Uterus (tissue), 4 donors: Measurements from ENCODE around the gene PVR. TPM values are rescaled to one million over a fixed set of nuclear protein-coding genes. Genes with fewer than 3 reads are reported as not detected.

ENCODE experiments used
- DNase-seq, 2 donors: peaks; one replicate each; pipeline ENCODE4 v3.0.0-alpha.2; 2019 to 2020
- H3K27ac ChIP-seq, 2 donors: fragments of 200-600 bp; sonication (generic); 1 replicate in 1 of 2; 2 replicates in 1 of 2; pipeline ENCODE4 v1.5.1; 2016 to 2018
- H3K27me3 ChIP-seq, 2 donors: fragments of 200-600 bp; sonication (generic); one replicate each; pipeline ENCODE4 v1.5.1; 2018 to 2019; ENCODE audit warnings: control low read depth in 1 of 2
- H3K36me3 ChIP-seq, 2 donors: fragments of 200-600 bp; sonication (generic); one replicate each; pipeline ENCODE4 v1.5.1; 2019; ENCODE audit warnings: control low read depth in 1 of 2
- H3K4me1 ChIP-seq, 2 donors: fragments of 200-600 bp; sonication (generic); one replicate each; pipeline ENCODE4 v1.5.1; 2018 to 2019; ENCODE audit warnings: control low read depth in 1 of 2
- H3K4me3 ChIP-seq, 2 donors: fragments of 200-600 bp; sonication (generic); 1 replicate in 1 of 2; 2 replicates in 1 of 2; pipeline ENCODE4 v1.5.1; 2018 to 2019; ENCODE audit warnings: mild to moderate bottlenecking in 1 of 2
- H3K9me3 ChIP-seq, 2 donors: fragments of 200-600 bp; sonication (generic); one replicate each; pipeline ENCODE4 v1.5.1; 2019; ENCODE audit warnings: control low read depth in 1 of 2
- POLR2A ChIP-seq, 2 donors: fragments of 450-650 bp; IDR thresholded peaks; one replicate each; pipeline ENCODE4 v1.6.1; 2016; ENCODE audit warnings: antibody characterized with exemption in 2 of 2, mild to moderate bottlenecking in 1 of 2, moderate library complexity in 1 of 2
- intact Hi-C: fragments of 100-400 bp; cut with DNase I; formaldehyde crosslinking; loops from one replicate; pipeline ENCODE4 v1.15.1; 2023; ENCODE audit warnings: low total_unique reads
- total RNA-seq, 4 donors: library from RNA; depleted of rRNA in 3 of 4; stranded (reverse); fragments of >200 nt in 3 of 4; gene quantifications; one replicate each; pipeline versions ENCODE4 v1.1.0 to v1.2.4, GENCODE V29; 2014 to 2023
- TF ChIP-seq, protein P1 (sequence below), 4 experiments: fragments of 200-600 bp in 2 of 4; fragments of 450-650 bp in 2 of 4; sonication (generic) in 2 of 4; IDR thresholded peaks; one replicate each; pipeline ENCODE4 v1.5.1; 2016 to 2019; ENCODE audit warnings: antibody characterized with exemption in 4 of 4, mild to moderate bottlenecking in 2 of 4, moderate library complexity in 1 of 4
- donor health status: DM: yes; HTN: yes; CAD: no.

Gene PVR, protein sequence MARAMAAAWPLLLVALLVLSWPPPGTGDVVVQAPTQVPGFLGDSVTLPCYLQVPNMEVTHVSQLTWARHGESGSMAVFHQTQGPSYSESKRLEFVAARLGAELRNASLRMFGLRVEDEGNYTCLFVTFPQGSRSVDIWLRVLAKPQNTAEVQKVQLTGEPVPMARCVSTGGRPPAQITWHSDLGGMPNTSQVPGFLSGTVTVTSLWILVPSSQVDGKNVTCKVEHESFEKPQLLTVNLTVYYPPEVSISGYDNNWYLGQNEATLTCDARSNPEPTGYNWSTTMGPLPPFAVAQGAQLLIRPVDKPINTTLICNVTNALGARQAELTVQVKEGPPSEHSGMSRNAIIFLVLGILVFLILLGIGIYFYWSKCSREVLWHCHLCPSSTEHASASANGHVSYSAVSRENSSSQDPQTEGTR
- total RNA-seq: 10 to 100 TPM in 3 of 4 donors, 1 to 10 TPM in 1; 7.9 to 45.3 (median 28.0) TPM

DNA sequence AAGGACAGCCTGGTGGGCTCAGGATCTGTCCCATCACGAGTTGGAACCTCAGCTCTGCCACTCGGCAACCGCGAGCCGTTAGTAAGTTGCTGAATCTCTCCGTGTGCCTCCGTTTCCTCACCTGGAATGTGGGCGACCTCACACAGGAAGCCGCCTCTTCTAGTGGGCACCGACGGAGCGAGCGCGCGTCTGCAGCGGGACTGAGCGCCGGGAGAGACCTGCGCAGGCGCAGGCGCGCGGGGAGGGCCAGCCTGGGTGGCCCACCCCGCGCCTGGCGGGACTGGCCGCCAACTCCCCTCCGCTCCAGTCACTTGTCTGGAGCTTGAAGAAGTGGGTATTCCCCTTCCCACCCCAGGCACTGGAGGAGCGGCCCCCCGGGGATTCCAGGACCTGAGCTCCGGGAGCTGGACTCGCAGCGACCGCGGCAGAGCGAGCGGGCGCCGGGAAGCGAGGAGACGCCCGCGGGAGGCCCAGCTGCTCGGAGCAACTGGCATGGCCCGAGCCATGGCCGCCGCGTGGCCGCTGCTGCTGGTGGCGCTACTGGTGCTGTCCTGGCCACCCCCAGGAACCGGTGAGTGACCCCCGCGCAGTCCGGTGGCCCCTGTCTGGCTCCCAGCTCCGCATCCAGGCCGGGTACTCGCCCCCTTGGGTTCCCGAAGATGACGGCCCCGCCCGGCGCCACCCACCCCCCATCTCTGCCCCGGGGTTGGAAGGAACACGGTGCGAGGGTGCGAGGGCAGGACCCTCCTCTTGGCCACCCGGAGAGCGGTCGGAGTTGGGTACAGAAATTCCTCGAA, at the start of gene PVR:
Gene PVR, plus strand, starts transcription at position 306 of the 797 bp plus-strand sequence. Its CDS starts 187 bp downstream, at position 493.
- H3K9me3 ChIP-seq: no peaks in the 10 kb centered on the region
- H3K4me3 ChIP-seq: peak within 1 kb of the TSS; percentile 61 to 63
- H3K27me3 ChIP-seq: no peaks in the 10 kb centered on the region
- peak within 1 kb of the TSS; percentile 75 to 81 for H3K27ac ChIP-seq
- no peaks in the 10 kb centered on the region for H3K36me3 ChIP-seq
- peak; percentile 52 to 67 for TF ChIP-seq POLR2A (IDR thresholded peaks at IDR 0.05)
- TF ChIP-seq, protein P1, sequence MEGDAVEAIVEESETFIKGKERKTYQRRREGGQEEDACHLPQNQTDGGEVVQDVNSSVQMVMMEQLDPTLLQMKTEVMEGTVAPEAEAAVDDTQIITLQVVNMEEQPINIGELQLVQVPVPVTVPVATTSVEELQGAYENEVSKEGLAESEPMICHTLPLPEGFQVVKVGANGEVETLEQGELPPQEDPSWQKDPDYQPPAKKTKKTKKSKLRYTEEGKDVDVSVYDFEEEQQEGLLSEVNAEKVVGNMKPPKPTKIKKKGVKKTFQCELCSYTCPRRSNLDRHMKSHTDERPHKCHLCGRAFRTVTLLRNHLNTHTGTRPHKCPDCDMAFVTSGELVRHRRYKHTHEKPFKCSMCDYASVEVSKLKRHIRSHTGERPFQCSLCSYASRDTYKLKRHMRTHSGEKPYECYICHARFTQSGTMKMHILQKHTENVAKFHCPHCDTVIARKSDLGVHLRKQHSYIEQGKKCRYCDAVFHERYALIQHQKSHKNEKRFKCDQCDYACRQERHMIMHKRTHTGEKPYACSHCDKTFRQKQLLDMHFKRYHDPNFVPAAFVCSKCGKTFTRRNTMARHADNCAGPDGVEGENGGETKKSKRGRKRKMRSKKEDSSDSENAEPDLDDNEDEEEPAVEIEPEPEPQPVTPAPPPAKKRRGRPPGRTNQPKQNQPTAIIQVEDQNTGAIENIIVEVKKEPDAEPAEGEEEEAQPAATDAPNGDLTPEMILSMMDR (IDR thresholded peaks at IDR 0.05): no peak
- intact Hi-C loops: no loop called here
- peaks cover 0 to 11% of the 10 kb centered on the region in 2 donors for H3K4me1 ChIP-seq
- peak; percentile 56 to 61 for DNase-seq

DNA sequence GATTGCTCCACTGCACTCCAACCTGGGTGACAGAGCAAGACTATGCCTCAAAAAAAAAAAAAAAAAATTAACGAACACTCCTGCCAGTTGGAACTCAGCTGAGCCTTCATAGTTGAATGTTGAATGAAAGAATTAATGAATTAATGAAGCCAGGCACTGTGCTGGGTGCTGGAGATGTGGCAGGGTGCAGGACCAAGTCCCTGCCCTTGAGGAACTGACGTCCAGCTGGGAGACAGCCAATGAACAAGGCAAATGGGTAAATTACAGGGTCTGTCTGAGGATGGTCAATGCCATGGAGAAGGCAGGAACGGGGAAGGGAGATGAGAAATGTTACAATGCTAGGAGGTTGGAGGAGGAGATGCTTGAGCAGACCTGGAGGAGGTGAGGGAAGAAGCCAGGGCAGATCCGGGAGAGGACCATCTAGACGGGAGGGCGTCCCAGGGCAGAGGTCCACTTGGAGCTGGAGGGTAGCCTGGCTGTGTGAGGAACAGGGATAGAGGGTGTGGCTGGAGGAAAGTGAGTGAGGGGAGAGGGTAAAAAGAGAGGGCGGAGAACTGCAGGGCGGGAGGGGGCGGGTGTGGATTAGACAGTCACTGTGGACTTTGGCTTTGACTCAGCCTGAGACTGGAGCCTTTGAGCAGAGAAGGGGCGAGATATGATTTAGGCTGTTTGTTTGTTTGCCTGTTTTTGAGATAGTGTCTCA, 47.1 kb upstream of the PVR start:
- no peak overlapping the region for H3K27ac ChIP-seq
- DNase-seq: no peak
- no peak overlapping the region for H3K4me3 ChIP-seq
- intact Hi-C loops: no loop called here
- H3K36me3 ChIP-seq: no peaks in the 10 kb centered on the region
- no peaks in the 10 kb centered on the region for H3K9me3 ChIP-seq
- H3K4me1 ChIP-seq: no peaks in the 10 kb centered on the region
- H3K27me3 ChIP-seq: no peaks in the 10 kb centered on the region
- no peak for TF ChIP-seq POLR2A (IDR thresholded peaks at IDR 0.05)
- TF ChIP-seq, protein P1 (IDR thresholded peaks at IDR 0.05): no peak

DNA sequence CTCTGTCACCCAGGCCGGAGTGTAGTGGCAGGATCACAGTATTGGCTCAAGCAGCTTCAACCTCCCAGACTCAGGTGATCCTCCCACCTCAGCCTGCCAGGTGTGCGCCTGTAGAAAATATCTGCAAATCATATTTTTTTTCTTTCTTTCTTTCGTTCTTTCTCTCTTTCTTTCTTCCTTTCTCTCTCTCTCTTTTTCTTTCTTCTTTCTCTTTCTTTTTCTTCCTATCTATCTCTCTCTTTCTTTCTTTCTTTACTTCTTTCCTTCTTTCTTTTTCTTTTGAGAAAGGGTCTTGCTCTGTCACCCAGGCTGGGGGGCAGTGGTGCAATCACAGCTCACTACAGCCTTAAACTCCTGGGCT, 46.6 kb upstream of the PVR start:
- Histone ChIP-seq H3K4me1 (no peaks in the 10 kb centered on the region), H3K27me3 (no peaks in the 10 kb centered on the region), H3K36me3 (no peaks in the 10 kb centered on the region), H3K4me3 (no peak overlapping the region), H3K27ac (no peak overlapping the region), H3K9me3 (no peaks in the 10 kb centered on the region)
- TF ChIP-seq, protein P1 (IDR thresholded peaks at IDR 0.05): no peak
- no peak for TF ChIP-seq POLR2A (IDR thresholded peaks at IDR 0.05)
- no peak for DNase-seq
- intact Hi-C loops: no loop called here

DNA sequence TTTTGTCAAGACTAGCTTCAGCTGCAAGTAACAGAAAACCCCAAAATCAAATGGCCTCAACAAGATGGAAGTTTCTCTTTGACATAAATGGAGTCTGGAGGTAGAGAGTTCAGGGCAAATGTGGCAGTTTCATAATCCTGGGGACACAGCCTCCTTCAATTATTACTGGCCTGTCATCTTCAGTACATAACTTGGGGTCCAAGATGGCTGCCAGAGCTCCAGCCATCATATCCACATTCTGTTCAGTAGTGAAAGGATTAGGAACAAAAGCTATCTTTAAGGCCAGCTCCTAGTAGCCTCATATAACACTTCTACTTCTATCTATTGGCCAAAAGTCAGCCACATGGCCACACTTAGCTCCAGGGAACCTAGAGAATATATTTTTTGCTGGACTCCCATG, 45.4 kb upstream of the PVR start:
- no peak overlapping the region for H3K27ac ChIP-seq
- H3K4me1 ChIP-seq: no peaks in the 10 kb centered on the region
- TF ChIP-seq POLR2A (IDR thresholded peaks at IDR 0.05): no peak
- TF ChIP-seq, protein P1 (IDR thresholded peaks at IDR 0.05): no peak
- H3K9me3 ChIP-seq: no peaks in the 10 kb centered on the region
- no peak overlapping the region for H3K4me3 ChIP-seq
- intact Hi-C loops: no loop called here
- no peaks in the 10 kb centered on the region for H3K27me3 ChIP-seq
- H3K36me3 ChIP-seq: no peaks in the 10 kb centered on the region
- DNase-seq: no peak
